GM12878 (cell line): Measurements from ENCODE around the gene VPS26A. TPM values are rescaled to one million over a fixed set of nuclear protein-coding genes. Genes with fewer than 3 reads are reported as not detected.

Source experiments
- HCFC1 ChIP-seq: fragments of 150-350 bp; IDR thresholded peaks from 2 replicates; pipeline ENCODE4 v1.6.1; 2014; ENCODE audit warnings: low read length
- IKZF2 ChIP-seq, 2 experiments: fragments of 450-650 bp; IDR thresholded peaks; 2 replicates each; pipeline ENCODE4 v1.6.1; 2017; ENCODE audit warnings: mild to moderate bottlenecking in 2 of 2, moderate library complexity in 2 of 2
- NRF1 ChIP-seq: conservative IDR thresholded peaks from 2 replicates; pipeline ENCODE4 v1.6.1; 2011; ENCODE audit warnings: mild to moderate bottlenecking, low read depth, low read length, improper control_type of control experiment
- RFX5 ChIP-seq: IDR thresholded peaks from 2 replicates; pipeline ENCODE4 v1.6.1; 2011; ENCODE audit warnings: low read depth, low read length, improper control_type of control experiment
- SMARCA5 ChIP-seq: fragments of 450-650 bp; IDR thresholded peaks from 2 replicates; pipeline ENCODE4 v1.6.1; 2017; ENCODE audit warnings: mild to moderate bottlenecking
- STAT1 ChIP-seq: fragments of 450-650 bp; conservative IDR thresholded peaks from 2 replicates; pipeline ENCODE4 v1.6.1; 2014; ENCODE audit warnings: antibody characterized with exemption, mild to moderate bottlenecking
- ZNF217 ChIP-seq: fragments of 450-650 bp; IDR thresholded peaks from 2 replicates; pipeline ENCODE4 v1.6.1; 2017; ENCODE audit warnings: antibody characterized with exemption, mild to moderate bottlenecking
- ZNF622 ChIP-seq: fragments of 450-650 bp; IDR thresholded peaks from 2 replicates; pipeline ENCODE4 v1.6.1; 2017; ENCODE audit warnings: mild to moderate bottlenecking, inconsistent platforms
- polyA plus RNA-seq, 11 experiments: library from polyadenylated mRNA; depleted of rRNA in 4 of 11; unstranded in 6 of 11; stranded (reverse) in 5 of 11; fragments of >200 nt; fragmentation: Nextera tagmentation in 4 of 11; fragmentation: Illumina TruSeq in 1 of 11; extraction: Ambion mirVana in 4 of 11; extraction: Trizol in 1 of 11; gene quantifications; 1 replicate in 1 of 11; 2 replicates in 10 of 11; pipeline versions ENCODE4 v1.2.1 to v1.2.3, GENCODE V29; 2011 to 2016; ENCODE audit warnings: inconsistent platforms in 2 of 11, missing spikeins in 2 of 11, low read depth in 1 of 11
- total RNA-seq, 4 experiments: library from RNA; depleted of rRNA in 3 of 4; stranded (reverse); fragments of >200 nt in 3 of 4; fragmentation: Illumina TruSeq in 1 of 4; extraction: Trizol in 1 of 4; gene quantifications; 2 replicates each; pipeline versions ENCODE4 v1.2.1 to v1.2.3, GENCODE V29; 2013 to 2021
- TF ChIP-seq, protein P1 (sequence below): IDR thresholded peaks from 2 replicates; pipeline ENCODE4 v1.6.1; 2012; ENCODE audit warnings: improper control_type of control experiment, low read depth, low read length; ENCODE audit not compliant: insufficient replicate concordance
- TF ChIP-seq, protein P2 (sequence below): IDR thresholded peaks from 2 replicates; pipeline ENCODE4 v1.6.1; 2012; ENCODE audit warnings: low read depth, low read length, improper control_type of control experiment
- TF ChIP-seq, protein P3 (sequence below): fragments of 450-650 bp; IDR thresholded peaks from 2 replicates; pipeline ENCODE4 v1.6.1; 2017; ENCODE audit warnings: mild to moderate bottlenecking, moderate library complexity
- TF ChIP-seq, protein P4 (sequence below): fragments of 450-650 bp; IDR thresholded peaks from 2 replicates; pipeline ENCODE4 v1.6.1; 2018; ENCODE audit warnings: mild to moderate bottlenecking, low read depth, moderate library complexity; ENCODE audit not compliant: partially characterized antibody

VPS26A gene
- total and polyA plus RNA-seq, 10 of the 15 experiments (the other 5 are each of a cell fraction or from before 2014, with no cell fraction given): 16.8 to 72.3 (median 26.8) TPM

- TF ChIP-seq, protein P1, sequence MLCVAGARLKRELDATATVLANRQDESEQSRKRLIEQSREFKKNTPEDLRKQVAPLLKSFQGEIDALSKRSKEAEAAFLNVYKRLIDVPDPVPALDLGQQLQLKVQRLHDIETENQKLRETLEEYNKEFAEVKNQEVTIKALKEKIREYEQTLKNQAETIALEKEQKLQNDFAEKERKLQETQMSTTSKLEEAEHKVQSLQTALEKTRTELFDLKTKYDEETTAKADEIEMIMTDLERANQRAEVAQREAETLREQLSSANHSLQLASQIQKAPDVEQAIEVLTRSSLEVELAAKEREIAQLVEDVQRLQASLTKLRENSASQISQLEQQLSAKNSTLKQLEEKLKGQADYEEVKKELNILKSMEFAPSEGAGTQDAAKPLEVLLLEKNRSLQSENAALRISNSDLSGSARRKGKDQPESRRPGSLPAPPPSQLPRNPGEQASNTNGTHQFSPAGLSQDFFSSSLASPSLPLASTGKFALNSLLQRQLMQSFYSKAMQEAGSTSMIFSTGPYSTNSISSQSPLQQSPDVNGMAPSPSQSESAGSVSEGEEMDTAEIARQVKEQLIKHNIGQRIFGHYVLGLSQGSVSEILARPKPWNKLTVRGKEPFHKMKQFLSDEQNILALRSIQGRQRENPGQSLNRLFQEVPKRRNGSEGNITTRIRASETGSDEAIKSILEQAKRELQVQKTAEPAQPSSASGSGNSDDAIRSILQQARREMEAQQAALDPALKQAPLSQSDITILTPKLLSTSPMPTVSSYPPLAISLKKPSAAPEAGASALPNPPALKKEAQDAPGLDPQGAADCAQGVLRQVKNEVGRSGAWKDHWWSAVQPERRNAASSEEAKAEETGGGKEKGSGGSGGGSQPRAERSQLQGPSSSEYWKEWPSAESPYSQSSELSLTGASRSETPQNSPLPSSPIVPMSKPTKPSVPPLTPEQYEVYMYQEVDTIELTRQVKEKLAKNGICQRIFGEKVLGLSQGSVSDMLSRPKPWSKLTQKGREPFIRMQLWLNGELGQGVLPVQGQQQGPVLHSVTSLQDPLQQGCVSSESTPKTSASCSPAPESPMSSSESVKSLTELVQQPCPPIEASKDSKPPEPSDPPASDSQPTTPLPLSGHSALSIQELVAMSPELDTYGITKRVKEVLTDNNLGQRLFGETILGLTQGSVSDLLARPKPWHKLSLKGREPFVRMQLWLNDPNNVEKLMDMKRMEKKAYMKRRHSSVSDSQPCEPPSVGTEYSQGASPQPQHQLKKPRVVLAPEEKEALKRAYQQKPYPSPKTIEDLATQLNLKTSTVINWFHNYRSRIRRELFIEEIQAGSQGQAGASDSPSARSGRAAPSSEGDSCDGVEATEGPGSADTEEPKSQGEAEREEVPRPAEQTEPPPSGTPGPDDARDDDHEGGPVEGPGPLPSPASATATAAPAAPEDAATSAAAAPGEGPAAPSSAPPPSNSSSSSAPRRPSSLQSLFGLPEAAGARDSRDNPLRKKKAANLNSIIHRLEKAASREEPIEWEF: no peak
- TF ChIP-seq HCFC1 (no peak), STAT1 (no peak), ZNF622 (no peak), RFX5 (no peak), SMARCA5 (no peak), IKZF2 (IDR thresholded peaks at IDR 0.05) (no peak), ZNF217 (no peak), NRF1 (no peak)
- TF ChIP-seq, protein P2, sequence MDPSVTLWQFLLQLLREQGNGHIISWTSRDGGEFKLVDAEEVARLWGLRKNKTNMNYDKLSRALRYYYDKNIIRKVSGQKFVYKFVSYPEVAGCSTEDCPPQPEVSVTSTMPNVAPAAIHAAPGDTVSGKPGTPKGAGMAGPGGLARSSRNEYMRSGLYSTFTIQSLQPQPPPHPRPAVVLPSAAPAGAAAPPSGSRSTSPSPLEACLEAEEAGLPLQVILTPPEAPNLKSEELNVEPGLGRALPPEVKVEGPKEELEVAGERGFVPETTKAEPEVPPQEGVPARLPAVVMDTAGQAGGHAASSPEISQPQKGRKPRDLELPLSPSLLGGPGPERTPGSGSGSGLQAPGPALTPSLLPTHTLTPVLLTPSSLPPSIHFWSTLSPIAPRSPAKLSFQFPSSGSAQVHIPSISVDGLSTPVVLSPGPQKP: no peak
- TF ChIP-seq, protein P3, sequence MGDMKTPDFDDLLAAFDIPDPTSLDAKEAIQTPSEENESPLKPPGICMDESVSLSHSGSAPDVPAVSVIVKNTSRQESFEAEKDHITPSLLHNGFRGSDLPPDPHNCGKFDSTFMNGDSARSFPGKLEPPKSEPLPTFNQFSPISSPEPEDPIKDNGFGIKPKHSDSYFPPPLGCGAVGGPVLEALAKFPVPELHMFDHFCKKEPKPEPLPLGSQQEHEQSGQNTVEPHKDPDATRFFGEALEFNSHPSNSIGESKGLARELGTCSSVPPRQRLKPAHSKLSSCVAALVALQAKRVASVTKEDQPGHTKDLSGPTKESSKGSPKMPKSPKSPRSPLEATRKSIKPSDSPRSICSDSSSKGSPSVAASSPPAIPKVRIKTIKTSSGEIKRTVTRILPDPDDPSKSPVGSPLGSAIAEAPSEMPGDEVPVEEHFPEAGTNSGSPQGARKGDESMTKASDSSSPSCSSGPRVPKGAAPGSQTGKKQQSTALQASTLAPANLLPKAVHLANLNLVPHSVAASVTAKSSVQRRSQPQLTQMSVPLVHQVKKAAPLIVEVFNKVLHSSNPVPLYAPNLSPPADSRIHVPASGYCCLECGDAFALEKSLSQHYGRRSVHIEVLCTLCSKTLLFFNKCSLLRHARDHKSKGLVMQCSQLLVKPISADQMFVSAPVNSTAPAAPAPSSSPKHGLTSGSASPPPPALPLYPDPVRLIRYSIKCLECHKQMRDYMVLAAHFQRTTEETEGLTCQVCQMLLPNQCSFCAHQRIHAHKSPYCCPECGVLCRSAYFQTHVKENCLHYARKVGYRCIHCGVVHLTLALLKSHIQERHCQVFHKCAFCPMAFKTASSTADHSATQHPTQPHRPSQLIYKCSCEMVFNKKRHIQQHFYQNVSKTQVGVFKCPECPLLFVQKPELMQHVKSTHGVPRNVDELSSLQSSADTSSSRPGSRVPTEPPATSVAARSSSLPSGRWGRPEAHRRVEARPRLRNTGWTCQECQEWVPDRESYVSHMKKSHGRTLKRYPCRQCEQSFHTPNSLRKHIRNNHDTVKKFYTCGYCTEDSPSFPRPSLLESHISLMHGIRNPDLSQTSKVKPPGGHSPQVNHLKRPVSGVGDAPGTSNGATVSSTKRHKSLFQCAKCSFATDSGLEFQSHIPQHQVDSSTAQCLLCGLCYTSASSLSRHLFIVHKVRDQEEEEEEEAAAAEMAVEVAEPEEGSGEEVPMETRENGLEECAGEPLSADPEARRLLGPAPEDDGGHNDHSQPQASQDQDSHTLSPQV: no peak
- TF ChIP-seq, protein P4, sequence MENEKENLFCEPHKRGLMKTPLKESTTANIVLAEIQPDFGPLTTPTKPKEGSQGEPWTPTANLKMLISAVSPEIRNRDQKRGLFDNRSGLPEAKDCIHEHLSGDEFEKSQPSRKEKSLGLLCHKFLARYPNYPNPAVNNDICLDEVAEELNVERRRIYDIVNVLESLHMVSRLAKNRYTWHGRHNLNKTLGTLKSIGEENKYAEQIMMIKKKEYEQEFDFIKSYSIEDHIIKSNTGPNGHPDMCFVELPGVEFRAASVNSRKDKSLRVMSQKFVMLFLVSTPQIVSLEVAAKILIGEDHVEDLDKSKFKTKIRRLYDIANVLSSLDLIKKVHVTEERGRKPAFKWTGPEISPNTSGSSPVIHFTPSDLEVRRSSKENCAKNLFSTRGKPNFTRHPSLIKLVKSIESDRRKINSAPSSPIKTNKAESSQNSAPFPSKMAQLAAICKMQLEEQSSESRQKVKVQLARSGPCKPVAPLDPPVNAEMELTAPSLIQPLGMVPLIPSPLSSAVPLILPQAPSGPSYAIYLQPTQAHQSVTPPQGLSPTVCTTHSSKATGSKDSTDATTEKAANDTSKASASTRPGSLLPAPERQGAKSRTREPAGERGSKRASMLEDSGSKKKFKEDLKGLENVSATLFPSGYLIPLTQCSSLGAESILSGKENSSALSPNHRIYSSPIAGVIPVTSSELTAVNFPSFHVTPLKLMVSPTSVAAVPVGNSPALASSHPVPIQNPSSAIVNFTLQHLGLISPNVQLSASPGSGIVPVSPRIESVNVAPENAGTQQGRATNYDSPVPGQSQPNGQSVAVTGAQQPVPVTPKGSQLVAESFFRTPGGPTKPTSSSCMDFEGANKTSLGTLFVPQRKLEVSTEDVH: no peak
Measured at GRCh38 chr10:69168493-69168892, 44.5 kb downstream of the VPS26A start (continued).
